ENCODE data around the gene CD302.

DNA sequence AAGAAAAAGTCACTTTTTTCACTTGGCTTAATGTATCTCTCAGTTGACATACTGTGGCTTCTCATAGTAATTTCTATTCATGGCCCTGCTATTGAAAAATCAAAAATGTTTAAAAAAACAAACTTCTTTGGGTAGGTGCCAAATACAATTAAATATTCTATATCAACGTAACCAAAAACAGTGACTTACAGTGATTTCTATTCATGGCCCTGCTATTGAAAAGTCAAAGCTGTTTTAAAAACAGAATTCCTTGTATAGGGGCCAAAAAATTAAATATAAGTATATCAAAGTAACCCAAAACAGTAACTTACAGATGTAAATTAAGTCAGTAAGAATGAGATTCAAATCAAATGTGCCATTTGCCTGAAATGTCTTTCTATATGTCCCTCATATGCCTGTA lies 31.4 kb upstream of the CD302 start:
- TF ChIP-seq, protein P1, sequence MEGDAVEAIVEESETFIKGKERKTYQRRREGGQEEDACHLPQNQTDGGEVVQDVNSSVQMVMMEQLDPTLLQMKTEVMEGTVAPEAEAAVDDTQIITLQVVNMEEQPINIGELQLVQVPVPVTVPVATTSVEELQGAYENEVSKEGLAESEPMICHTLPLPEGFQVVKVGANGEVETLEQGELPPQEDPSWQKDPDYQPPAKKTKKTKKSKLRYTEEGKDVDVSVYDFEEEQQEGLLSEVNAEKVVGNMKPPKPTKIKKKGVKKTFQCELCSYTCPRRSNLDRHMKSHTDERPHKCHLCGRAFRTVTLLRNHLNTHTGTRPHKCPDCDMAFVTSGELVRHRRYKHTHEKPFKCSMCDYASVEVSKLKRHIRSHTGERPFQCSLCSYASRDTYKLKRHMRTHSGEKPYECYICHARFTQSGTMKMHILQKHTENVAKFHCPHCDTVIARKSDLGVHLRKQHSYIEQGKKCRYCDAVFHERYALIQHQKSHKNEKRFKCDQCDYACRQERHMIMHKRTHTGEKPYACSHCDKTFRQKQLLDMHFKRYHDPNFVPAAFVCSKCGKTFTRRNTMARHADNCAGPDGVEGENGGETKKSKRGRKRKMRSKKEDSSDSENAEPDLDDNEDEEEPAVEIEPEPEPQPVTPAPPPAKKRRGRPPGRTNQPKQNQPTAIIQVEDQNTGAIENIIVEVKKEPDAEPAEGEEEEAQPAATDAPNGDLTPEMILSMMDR (conservative IDR thresholded peaks at IDR 0.05) = no peak
- TF ChIP-seq ZFX (IDR thresholded peaks at IDR 0.05) = no peak

Measured in C4-2B (cell line).